SU-DHL-6 (cell line): ENCODE results near the gene CYBA.

Experiments
- H2AFZ ChIP-seq: fragments of 200-600 bp; sonication (generic); 2 replicates; pipeline ENCODE4 v1.6.1; 2014; ENCODE audit warnings: low read depth, mild to moderate bottlenecking, moderate library complexity, mixed read lengths, antibody characterized with exemption, low read length; ENCODE audit not compliant: severe bottlenecking
- H3F3A ChIP-seq: fragments of 200-600 bp; shearing (Covaris generic); 2 replicates; pipeline ENCODE4 v1.6.0; 2016; ENCODE audit warnings: antibody characterized with exemption, mild to moderate bottlenecking; ENCODE audit not compliant: insufficient read depth
- H3K27ac ChIP-seq: fragments of 200-600 bp; sonication (generic); 2 replicates; pipeline ENCODE4 v1.5.1; 2016; ENCODE audit warnings: low read depth, mild to moderate bottlenecking, low read length, moderate library complexity, mixed read lengths
- H3K27me3 ChIP-seq: fragments of 200-600 bp; sonication (generic), shearing (Covaris generic); 2 replicates; pipeline ENCODE4 v1.6.0; 2014; ENCODE audit warnings: mild to moderate bottlenecking, low read length
- H3K36me3 ChIP-seq: fragments of 200-600 bp; sonication (generic); 2 replicates; pipeline ENCODE4 v1.6.1; 2014; ENCODE audit warnings: mild to moderate bottlenecking, low read length, mixed read lengths
- H3K4me2 ChIP-seq: fragments of 300-600, 200-600 bp; shearing (Covaris generic), sonication (generic); 2 replicates; pipeline ENCODE4 v1.6.0; 2014; ENCODE audit warnings: low read length, low read depth, mild to moderate bottlenecking; ENCODE audit not compliant: poor library complexity, severe bottlenecking
- H3K4me3 ChIP-seq: fragments of 200-600 bp; sonication (generic); 2 replicates; pipeline ENCODE4 v1.5.1; 2014; ENCODE audit warnings: antibody characterized with exemption, low read length, mild to moderate bottlenecking, mixed read lengths; ENCODE audit not compliant: insufficient read depth, poor library complexity, severe bottlenecking
- H3K79me2 ChIP-seq: fragments of 200-600 bp; sonication (generic); 2 replicates; pipeline ENCODE4 v1.6.1; 2014; ENCODE audit warnings: mild to moderate bottlenecking, low read length, moderate library complexity; ENCODE audit not compliant: insufficient read depth
- H3K9ac ChIP-seq: fragments of 200-600 bp; sonication (generic); 2 replicates; pipeline ENCODE4 v1.7.0; 2014; ENCODE audit warnings: mild to moderate bottlenecking, low read length
- H3K9me2 ChIP-seq: fragments of 200-600 bp; sonication (generic); replicated peaks from 2 replicates; pipeline ENCODE4 v1.6.1; 2014; ENCODE audit warnings: low read length; ENCODE audit not compliant: insufficient read depth
- H3K9me3 ChIP-seq: fragments of 200-600 bp; sonication (generic); 2 replicates; pipeline ENCODE4 v1.6.1; 2014; ENCODE audit warnings: low read length, mixed read lengths; ENCODE audit not compliant: insufficient read depth
- H4K20me1 ChIP-seq: fragments of 200-600 bp; sonication (generic); 2 replicates; pipeline ENCODE4 v1.6.1; 2014; ENCODE audit warnings: low read depth, mild to moderate bottlenecking, antibody characterized with exemption, low read length, moderate library complexity, mixed read lengths
- EZH2phosphoT487 ChIP-seq: fragments of 200-600 bp; sonication (generic), shearing (Covaris generic); conservative IDR thresholded peaks from 2 replicates; pipeline ENCODE4 v1.6.1; 2018; ENCODE audit warnings: mild to moderate bottlenecking, antibody characterized with exemption, low read length, moderate library complexity, mixed read lengths
- TF ChIP-seq, protein P1 (sequence below): fragments of 200-600 bp; sonication (generic); IDR thresholded peaks from one replicate; pipeline ENCODE4 v1.5.1; 2017; ENCODE audit warnings: antibody characterized with exemption, mild to moderate bottlenecking, low read length, moderate library complexity; ENCODE audit not compliant: insufficient read depth, poor library complexity, severe bottlenecking

Gene CYBA

DNA sequence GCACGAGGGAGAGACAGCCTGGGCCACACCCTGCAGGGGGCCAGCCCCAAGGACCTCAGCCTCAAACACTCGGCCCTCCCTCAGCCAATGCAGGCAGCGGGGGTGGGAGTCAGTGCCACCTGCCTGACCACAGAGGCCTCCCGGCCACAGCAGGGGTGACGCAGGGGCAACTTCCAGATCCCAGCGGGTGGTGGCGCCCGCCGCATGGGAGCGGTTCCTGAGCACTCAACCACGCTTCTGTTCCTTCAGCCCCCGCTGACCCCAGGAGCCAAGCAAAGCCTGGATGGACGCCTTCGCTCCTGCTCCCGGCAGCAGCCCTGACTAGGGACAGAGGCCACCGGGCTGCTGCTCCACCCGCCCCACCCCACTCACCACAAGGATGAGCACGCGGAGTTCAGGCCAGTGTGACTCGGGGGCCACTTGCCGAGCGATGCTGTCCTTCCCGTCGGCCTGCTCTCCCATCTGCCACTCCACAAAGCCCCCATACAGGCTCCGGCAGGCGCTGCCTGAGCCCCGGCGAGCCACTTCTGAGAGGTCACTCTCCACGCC, 5.0 kb upstream of the CYBA start:
- no peaks in the 10 kb centered on the region for H4K20me1 ChIP-seq
- H2AFZ ChIP-seq = no peak overlapping the region
- H3K4me2 ChIP-seq = no peak overlapping the region
- H3K9me3 ChIP-seq = no peaks in the 10 kb centered on the region
- no peak overlapping the region for H3K4me3 ChIP-seq
- no peak overlapping the region for H3K9ac ChIP-seq
- no peaks in the 10 kb centered on the region for H3F3A ChIP-seq
- peaks cover 18% of the 10 kb centered on the region for H3K79me2 ChIP-seq
- no peaks in the 10 kb centered on the region for H3K36me3 ChIP-seq
- H3K9me2 ChIP-seq = no peaks in the 10 kb centered on the region
- no peaks in the 10 kb centered on the region for H3K27me3 ChIP-seq
- H3K27ac ChIP-seq = no peak overlapping the region
- TF ChIP-seq, protein P1, sequence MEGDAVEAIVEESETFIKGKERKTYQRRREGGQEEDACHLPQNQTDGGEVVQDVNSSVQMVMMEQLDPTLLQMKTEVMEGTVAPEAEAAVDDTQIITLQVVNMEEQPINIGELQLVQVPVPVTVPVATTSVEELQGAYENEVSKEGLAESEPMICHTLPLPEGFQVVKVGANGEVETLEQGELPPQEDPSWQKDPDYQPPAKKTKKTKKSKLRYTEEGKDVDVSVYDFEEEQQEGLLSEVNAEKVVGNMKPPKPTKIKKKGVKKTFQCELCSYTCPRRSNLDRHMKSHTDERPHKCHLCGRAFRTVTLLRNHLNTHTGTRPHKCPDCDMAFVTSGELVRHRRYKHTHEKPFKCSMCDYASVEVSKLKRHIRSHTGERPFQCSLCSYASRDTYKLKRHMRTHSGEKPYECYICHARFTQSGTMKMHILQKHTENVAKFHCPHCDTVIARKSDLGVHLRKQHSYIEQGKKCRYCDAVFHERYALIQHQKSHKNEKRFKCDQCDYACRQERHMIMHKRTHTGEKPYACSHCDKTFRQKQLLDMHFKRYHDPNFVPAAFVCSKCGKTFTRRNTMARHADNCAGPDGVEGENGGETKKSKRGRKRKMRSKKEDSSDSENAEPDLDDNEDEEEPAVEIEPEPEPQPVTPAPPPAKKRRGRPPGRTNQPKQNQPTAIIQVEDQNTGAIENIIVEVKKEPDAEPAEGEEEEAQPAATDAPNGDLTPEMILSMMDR = no peak
- no peak for TF ChIP-seq EZH2phosphoT487

- no peaks in the 10 kb centered on the region for H3K9me2 ChIP-seq
- H3F3A ChIP-seq = no peaks in the 10 kb centered on the region
- no peaks in the 10 kb centered on the region for H3K9me3 ChIP-seq
- H3K4me3 ChIP-seq = no peak overlapping the region
- no peak overlapping the region for H3K4me2 ChIP-seq
- TF ChIP-seq, protein P1 = no peak
- TF ChIP-seq EZH2phosphoT487 = no peak
- no peaks in the 10 kb centered on the region for H3K36me3 ChIP-seq
- no peak overlapping the region for H2AFZ ChIP-seq
- H3K27me3 ChIP-seq = no peaks in the 10 kb centered on the region
- H3K79me2 ChIP-seq = peaks cover 19% of the 10 kb centered on the region
- no peak overlapping the region for H3K27ac ChIP-seq
- peaks cover under 1% of the 10 kb centered on the region; the same call in 1 of the 2 replicates for H4K20me1 ChIP-seq
- no peak overlapping the region for H3K9ac ChIP-seq
Measured at GRCh38 chr16:88655053-88655732, 4.3 kb upstream of the CYBA start.

GRCh38 chr16:88654363-88655052, 3.7 kb upstream of the CYBA start:
- TF ChIP-seq EZH2phosphoT487 = no peak
- TF ChIP-seq, protein P1 = no peak
- no peak overlapping the region for H3K27ac ChIP-seq
- no peaks in the 10 kb centered on the region for H3K27me3 ChIP-seq
- H4K20me1 ChIP-seq = peaks cover 7% of the 10 kb centered on the region; the same call in 1 of the 2 replicates
- H3K4me2 ChIP-seq = no peak overlapping the region
- H3K9me3 ChIP-seq = no peaks in the 10 kb centered on the region
- H3F3A ChIP-seq = no peaks in the 10 kb centered on the region
- H3K79me2 ChIP-seq = peaks cover 19% of the 10 kb centered on the region
- no peaks in the 10 kb centered on the region for H3K9me2 ChIP-seq
- H3K4me3 ChIP-seq = no peak overlapping the region
- no peak overlapping the region for H2AFZ ChIP-seq
- no peaks in the 10 kb centered on the region for H3K36me3 ChIP-seq
- H3K9ac ChIP-seq = no peak overlapping the region
